Caco-2 (cell line): ENCODE results near the gene SLC35E1. TPM values are rescaled to one million over a fixed set of nuclear protein-coding genes. Genes with fewer than 3 reads are reported as not detected.

Source experiments
- BruUV-seq: library from RNA; stranded (reverse); fragments of 400-500 nt; replicated peaks from 2 replicates; lab custom pipeline; 2021; lab: Mats Ljungman, UMichigan
- CTCF ChIA-PET: fragments of 300-600 bp; sonication (Branson Sonifier 250); formaldehyde crosslinking; loops from one replicate; lab custom pipeline; 2022; ENCODE audit warnings: antibody characterized with exemption; lab: Charles Lee
- POLR2A ChIA-PET: fragments of 300-600 bp; sonication (Branson Sonifier 250); formaldehyde crosslinking; loops from one replicate; lab custom pipeline; 2022; ENCODE audit warnings: antibody characterized with exemption; lab: Charles Lee
- DNase-seq, 2 experiments: peaks; one replicate each; pipeline versions ENCODE4 v3.0.0 to v3.0.0-alpha.2; 2020 to 2022
- H3K27me3 ChIP-seq: replicated peaks from 2 replicates; pipeline ENCODE4 v1.6.0; 2011; ENCODE audit warnings: low read length; ENCODE audit not compliant: control insufficient read depth, insufficient read depth
- H3K36me3 ChIP-seq: 2 replicates; pipeline ENCODE4 v1.5.1; 2011; ENCODE audit warnings: low read length; ENCODE audit not compliant: control insufficient read depth, insufficient read depth
- H3K4me1 ChIP-seq: fragments of 250-450 bp; sonication (Bioruptor Pico); 2 replicates; pipeline ENCODE4 v1.5.1; 2020; ENCODE audit warnings: mild to moderate bottlenecking
- H3K4me3 ChIP-seq: 2 replicates; pipeline ENCODE4 v1.5.1; 2011; ENCODE audit warnings: low read depth, mild to moderate bottlenecking, control low read depth, low read length
- H3K9me3 ChIP-seq: fragments of 250-450 bp; sonication (Bioruptor Pico); 2 replicates; pipeline ENCODE4 v1.5.1; 2020; ENCODE audit warnings: mild to moderate bottlenecking, moderate library complexity
- H3K27ac Mint-ChIP-seq: one replicate; pipeline ENCODE4 v1.8.0; 2022; ENCODE audit warnings: mixed read lengths; ENCODE audit not compliant: unreplicated experiment
- H3K27me3 Mint-ChIP-seq: one replicate; pipeline ENCODE4 v1.8.0; 2022; ENCODE audit warnings: mixed read lengths; ENCODE audit not compliant: insufficient read depth, unreplicated experiment
- H3K36me3 Mint-ChIP-seq: one replicate; pipeline ENCODE4 v1.8.0; 2022; ENCODE audit warnings: mild to moderate bottlenecking, mixed read lengths; ENCODE audit not compliant: insufficient read depth, unreplicated experiment
- H3K4me1 Mint-ChIP-seq: one replicate; pipeline ENCODE4 v1.8.0; 2022; ENCODE audit warnings: low read depth, mixed read lengths; ENCODE audit not compliant: unreplicated experiment
- H3K4me3 Mint-ChIP-seq: one replicate; pipeline ENCODE4 v1.8.0; 2022; ENCODE audit warnings: mild to moderate bottlenecking, moderate library complexity, mixed read lengths; ENCODE audit not compliant: unreplicated experiment
- H3K9me3 Mint-ChIP-seq: one replicate; pipeline ENCODE4 v1.8.0; 2022; ENCODE audit warnings: mixed read lengths; ENCODE audit not compliant: unreplicated experiment
- intact Hi-C: fragments of 100-400 bp; cut with micrococcal nuclease; formaldehyde crosslinking; loops from one replicate; pipeline ENCODE4 v1.10.0; 2022; ENCODE audit not compliant: unreplicated experiment
- total RNA-seq: library from RNA; stranded (reverse); gene quantifications from 2 replicates; pipeline ENCODE4 v1.2.3, GENCODE V29; 2022
- TF ChIP-seq, protein P1 (sequence below), 2 experiments: fragments of 200-600 bp in 1 of 2; IDR thresholded peaks; 1 replicate in 1 of 2; 2 replicates in 1 of 2; pipeline versions ENCODE4 v1.5.1 to v1.8.0; 2011 to 2022; ENCODE audit warnings: antibody characterized with exemption in 1 of 2, control low read depth in 1 of 2, inconsistent platforms in 1 of 2, low read depth in 1 of 2, low read length in 1 of 2, mild to moderate bottlenecking in 1 of 2, moderate library complexity in 1 of 2; ENCODE audit not compliant: insufficient read depth in 1 of 2, severe bottlenecking in 1 of 2, unreplicated experiment in 1 of 2

The SLC35E1 gene
- total RNA-seq, 1 experiment from 2014 or later: 37.9 TPM

GRCh38 chr19:16521715-16522289 is 50.4 kb downstream of the SLC35E1 start:
- no peak overlapping the region for H3K27ac Mint-ChIP-seq
- H3K4me3 Mint-ChIP-seq: no peak overlapping the region
- H3K4me3 ChIP-seq: no peak overlapping the region
- H3K9me3 ChIP-seq: no peaks in the 10 kb centered on the region
- intact Hi-C loops: no loop called here
- H3K36me3 Mint-ChIP-seq: peaks cover 95% of the 10 kb centered on the region
- H3K9me3 Mint-ChIP-seq: no peaks in the 10 kb centered on the region
- no TSS peak for BruUV-seq
- no peaks in the 10 kb centered on the region for H3K4me1 ChIP-seq
- H3K36me3 ChIP-seq: peaks cover 7% of the 10 kb centered on the region; the same call in 1 of the 2 replicates
- H3K4me1 Mint-ChIP-seq: no peaks in the 10 kb centered on the region
- H3K27me3 ChIP-seq: no peaks in the 10 kb centered on the region
- H3K27me3 Mint-ChIP-seq: no peaks in the 10 kb centered on the region
- TF ChIP-seq, protein P1, sequence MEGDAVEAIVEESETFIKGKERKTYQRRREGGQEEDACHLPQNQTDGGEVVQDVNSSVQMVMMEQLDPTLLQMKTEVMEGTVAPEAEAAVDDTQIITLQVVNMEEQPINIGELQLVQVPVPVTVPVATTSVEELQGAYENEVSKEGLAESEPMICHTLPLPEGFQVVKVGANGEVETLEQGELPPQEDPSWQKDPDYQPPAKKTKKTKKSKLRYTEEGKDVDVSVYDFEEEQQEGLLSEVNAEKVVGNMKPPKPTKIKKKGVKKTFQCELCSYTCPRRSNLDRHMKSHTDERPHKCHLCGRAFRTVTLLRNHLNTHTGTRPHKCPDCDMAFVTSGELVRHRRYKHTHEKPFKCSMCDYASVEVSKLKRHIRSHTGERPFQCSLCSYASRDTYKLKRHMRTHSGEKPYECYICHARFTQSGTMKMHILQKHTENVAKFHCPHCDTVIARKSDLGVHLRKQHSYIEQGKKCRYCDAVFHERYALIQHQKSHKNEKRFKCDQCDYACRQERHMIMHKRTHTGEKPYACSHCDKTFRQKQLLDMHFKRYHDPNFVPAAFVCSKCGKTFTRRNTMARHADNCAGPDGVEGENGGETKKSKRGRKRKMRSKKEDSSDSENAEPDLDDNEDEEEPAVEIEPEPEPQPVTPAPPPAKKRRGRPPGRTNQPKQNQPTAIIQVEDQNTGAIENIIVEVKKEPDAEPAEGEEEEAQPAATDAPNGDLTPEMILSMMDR (IDR thresholded peaks at IDR 0.05; ENCODE audit: insufficient read depth in 1 of 2, low read depth in 1 of 2, low read length in 1 of 2, severe bottlenecking in 1 of 2, unreplicated experiment in 1 of 2): no peak
- DNase-seq: no peak
- CTCF ChIA-PET: no interaction called here
- POLR2A ChIA-PET: no interaction called here

- Histone ChIP-seq H3K4me1 (no peaks in the 10 kb centered on the region), H3K36me3 (peaks cover 6% of the 10 kb centered on the region; the same call in 1 of the 2 replicates), H3K4me3 (no peak overlapping the region), H3K27me3 (no peaks in the 10 kb centered on the region), H3K9me3 (no peaks in the 10 kb centered on the region)
- Mint-ChIP-seq H3K4me3 (no peak overlapping the region), H3K27me3 (no peaks in the 10 kb centered on the region), H3K36me3 (peaks cover 98% of the 10 kb centered on the region), H3K27ac (no peak overlapping the region), H3K9me3 (no peaks in the 10 kb centered on the region), H3K4me1 (no peaks in the 10 kb centered on the region)
- BruUV-seq: no TSS peak
- TF ChIP-seq, protein P1 (IDR thresholded peaks at IDR 0.05; ENCODE audit: insufficient read depth in 1 of 2, low read depth in 1 of 2, low read length in 1 of 2, severe bottlenecking in 1 of 2, unreplicated experiment in 1 of 2): no peak
- intact Hi-C loops: no loop called here
- ChIA-PET POLR2A (no interaction called here), CTCF (no interaction called here)
- DNase-seq: no peak
Measured at GRCh38 chr19:16520986-16521624, 51.1 kb downstream of the SLC35E1 start.

- Histone ChIP-seq H3K36me3 (peaks cover 6% of the 10 kb centered on the region; the same call in 1 of the 2 replicates), H3K4me3 (no peak overlapping the region), H3K9me3 (no peaks in the 10 kb centered on the region), H3K4me1 (no peaks in the 10 kb centered on the region), H3K27me3 (no peaks in the 10 kb centered on the region)
- intact Hi-C loops: no loop called here
- H3K4me1 Mint-ChIP-seq: no peaks in the 10 kb centered on the region
- H3K4me3 Mint-ChIP-seq: no peak overlapping the region
- peaks cover 91% of the 10 kb centered on the region for H3K36me3 Mint-ChIP-seq
- no peaks in the 10 kb centered on the region for H3K27me3 Mint-ChIP-seq
- no peaks in the 10 kb centered on the region for H3K9me3 Mint-ChIP-seq
- TF ChIP-seq, protein P1 (IDR thresholded peaks at IDR 0.05; ENCODE audit: insufficient read depth in 1 of 2, low read depth in 1 of 2, low read length in 1 of 2, severe bottlenecking in 1 of 2, unreplicated experiment in 1 of 2): no peak
- DNase-seq: no peak
- ChIA-PET CTCF (no interaction called here), POLR2A (no interaction called here)
- H3K27ac Mint-ChIP-seq: no peak overlapping the region
- BruUV-seq: no TSS peak
Measured at GRCh38 chr19:16520074-16520973, 51.9 kb downstream of the SLC35E1 start.
